ENCODE data around the gene VTA1. TPM values are rescaled to one million over a fixed set of nuclear protein-coding genes. Genes with fewer than 3 reads are reported as not detected.

VTA1 gene
- total RNA-seq, 4 donors from 2014 or later = 40.9 to 54.5 (median 49.5) TPM

GRCh38 chr6:142207265-142207877, 60.3 kb downstream of the VTA1 start:
- peak in 1 of 3 donors; percentile 8 for TF ChIP-seq CTCF (IDR thresholded peaks at IDR 0.05)
- TF ChIP-seq POLR2A (IDR thresholded peaks at IDR 0.05) = no peak
- intact Hi-C loops (cut with DNase I; ENCODE audit: low total_unique reads) = no loop called here
- H3K4me3 ChIP-seq (ENCODE audit: low read depth, poor library complexity, severe bottlenecking) = no peak overlapping the region
- 77 to 82% methylated on average over 4 of the region's 4 CpGs for WGBS, 2 donors
- no peak for DNase-seq (ENCODE audit: low spot score in 2 of 2)

- no peak for DNase-seq (ENCODE audit: low spot score in 2 of 2)
- intact Hi-C loops (cut with DNase I; ENCODE audit: low total_unique reads) = loop anchor here (5.0 kb wide), 1 partner anchor 108 kb away; no protein-coding TSS in a partner anchor
- TF ChIP-seq POLR2A (IDR thresholded peaks at IDR 0.05) (no peak), CTCF (IDR thresholded peaks at IDR 0.05) (no peak)
- no peak overlapping the region for H3K4me3 ChIP-seq (ENCODE audit: low read depth, poor library complexity, severe bottlenecking)
- WGBS, 2 donors = 91% methylated on average over 4 of the region's 4 CpGs
Observed at GRCh38 chr6:142210606-142211005, 63.5 kb downstream of the VTA1 start.

GRCh38 chr6:142213402-142213801, 66.3 kb downstream of the VTA1 start:
- 100% methylated on average over 1 of the region's 1 CpG for WGBS, 2 donors
- no peak for DNase-seq (ENCODE audit: low spot score in 2 of 2)
- intact Hi-C loops (cut with DNase I; ENCODE audit: low total_unique reads) = loop anchor here (5.0 kb wide), 1 partner anchor 111 kb away; no protein-coding TSS in a partner anchor
- H3K4me3 ChIP-seq (ENCODE audit: low read depth, poor library complexity, severe bottlenecking) = no peak overlapping the region
- TF ChIP-seq POLR2A (IDR thresholded peaks at IDR 0.05) = no peak
- no peak for TF ChIP-seq CTCF (IDR thresholded peaks at IDR 0.05)

DNA sequence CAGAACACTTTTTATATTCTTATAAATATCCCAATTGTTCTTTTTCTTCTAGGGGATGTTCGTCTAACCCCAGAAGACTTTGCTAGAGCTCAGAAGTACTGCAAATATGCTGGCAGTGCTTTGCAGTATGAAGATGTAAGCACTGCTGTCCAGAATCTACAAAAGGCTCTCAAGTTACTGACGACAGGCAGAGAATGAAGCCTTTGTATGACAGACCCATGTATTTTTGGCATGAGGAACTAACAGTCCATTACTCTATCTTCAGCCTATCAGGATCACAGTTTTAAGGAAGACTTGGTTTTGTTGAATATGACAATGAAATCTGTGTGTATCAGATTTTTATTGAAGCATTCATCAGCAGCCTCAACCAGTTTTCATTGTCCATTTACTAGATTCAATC, 71.4 kb downstream of the VTA1 start:
- DNase-seq (ENCODE audit: low spot score in 2 of 2) = no peak
- TF ChIP-seq POLR2A (IDR thresholded peaks at IDR 0.05) = no peak
- no peak for TF ChIP-seq CTCF (IDR thresholded peaks at IDR 0.05)
- intact Hi-C loops (cut with DNase I; ENCODE audit: low total_unique reads) = no loop called here
- 76 to 79% methylated on average over 2 of the region's 2 CpGs for WGBS, 2 donors
- no peak overlapping the region for H3K4me3 ChIP-seq (ENCODE audit: low read depth, poor library complexity, severe bottlenecking)

- DNase-seq (ENCODE audit: low spot score in 2 of 2) = no peak
- TF ChIP-seq POLR2A (IDR thresholded peaks at IDR 0.05) (no peak), CTCF (IDR thresholded peaks at IDR 0.05) (no peak)
- WGBS, 2 donors = 92 to 94% methylated on average over 6 of the region's 6 CpGs
Observed at GRCh38 chr6:142222022-142222421, 75.0 kb downstream of the VTA1 start.

GRCh38 chr6:142223938-142224337, 76.9 kb downstream of the VTA1 start:
- DNase-seq (ENCODE audit: low spot score in 2 of 2) = no peak
- 74 to 76% methylated on average over 8 of the region's 8 CpGs for WGBS, 2 donors
- no peak overlapping the region for H3K4me3 ChIP-seq (ENCODE audit: low read depth, poor library complexity, severe bottlenecking)
- TF ChIP-seq CTCF (IDR thresholded peaks at IDR 0.05) (no peak), POLR2A (IDR thresholded peaks at IDR 0.05) (no peak)
- intact Hi-C loops (cut with DNase I; ENCODE audit: low total_unique reads) = no loop called here

More at GRCh38 chr6:142222022-142222421, 75.0 kb downstream of the VTA1 start:
- intact Hi-C loops (cut with DNase I; ENCODE audit: low total_unique reads) = no loop called here
- no peak overlapping the region for H3K4me3 ChIP-seq (ENCODE audit: low read depth, poor library complexity, severe bottlenecking)

Data from lower leg skin (tissue), 4 donors.